ENCODE results near the gene GHITM. TPM values are rescaled to one million over a fixed set of nuclear protein-coding genes. Genes with fewer than 3 reads are reported as not detected.
"Not testable (repeated sequence)": the region's sequence is repeated elsewhere in the genome, so short reads cannot be mapped to it uniquely, and the experiment has no call there.

Gene GHITM
- total RNA-seq, 1 donor from 2014 or later, result 468 TPM

DNA sequence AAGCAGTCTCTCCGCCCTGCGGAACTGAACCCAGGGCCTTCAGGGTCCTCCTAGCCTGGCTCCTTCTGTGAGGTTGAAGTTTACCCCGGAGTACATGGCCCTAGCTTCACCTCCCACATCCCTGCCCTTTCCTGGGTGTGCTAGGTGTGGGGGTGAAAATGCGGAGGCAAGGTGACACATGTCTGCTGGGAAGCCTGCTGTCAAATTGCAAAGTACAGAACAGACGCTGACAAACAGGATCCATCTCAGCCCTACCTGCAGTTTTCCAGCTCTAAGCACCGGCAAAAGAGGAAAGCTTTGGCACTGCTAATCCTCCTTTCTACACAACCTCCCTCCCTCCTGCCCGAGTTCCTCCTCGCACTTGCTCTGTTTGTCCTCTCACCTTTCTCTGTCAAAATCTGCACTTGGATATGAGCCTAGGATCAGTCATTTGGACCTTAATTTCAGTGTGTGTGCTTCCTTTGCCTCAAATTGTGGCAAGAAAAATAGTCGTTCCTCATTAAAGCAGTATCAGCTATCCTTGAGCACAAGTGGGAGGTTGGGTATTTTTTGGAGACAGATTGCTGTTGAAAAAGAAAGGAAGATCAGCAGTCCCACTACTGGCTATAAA, 19.9 kb downstream of the GHITM start:
- TF ChIP-seq CTCF (IDR thresholded peaks at IDR 0.05; ENCODE audit: borderline replicate concordance), result no peak
- H3K4me3 ChIP-seq, result no peak overlapping the region
- DNase-seq, result no peak
- no peaks in the 10 kb centered on the region for H3K4me1 ChIP-seq
- no peaks in the 10 kb centered on the region for H3K9me3 ChIP-seq (replicated peaks)
- H3K36me3 ChIP-seq, result peaks cover 17% of the 10 kb centered on the region
- H3K27me3 ChIP-seq (ENCODE audit: low read depth), result peaks cover 37% of the 10 kb centered on the region
- H3K27ac ChIP-seq (replicated peaks), result no peak overlapping the region
- intact Hi-C loops (cut with micrococcal nuclease), result no loop called here

DNA sequence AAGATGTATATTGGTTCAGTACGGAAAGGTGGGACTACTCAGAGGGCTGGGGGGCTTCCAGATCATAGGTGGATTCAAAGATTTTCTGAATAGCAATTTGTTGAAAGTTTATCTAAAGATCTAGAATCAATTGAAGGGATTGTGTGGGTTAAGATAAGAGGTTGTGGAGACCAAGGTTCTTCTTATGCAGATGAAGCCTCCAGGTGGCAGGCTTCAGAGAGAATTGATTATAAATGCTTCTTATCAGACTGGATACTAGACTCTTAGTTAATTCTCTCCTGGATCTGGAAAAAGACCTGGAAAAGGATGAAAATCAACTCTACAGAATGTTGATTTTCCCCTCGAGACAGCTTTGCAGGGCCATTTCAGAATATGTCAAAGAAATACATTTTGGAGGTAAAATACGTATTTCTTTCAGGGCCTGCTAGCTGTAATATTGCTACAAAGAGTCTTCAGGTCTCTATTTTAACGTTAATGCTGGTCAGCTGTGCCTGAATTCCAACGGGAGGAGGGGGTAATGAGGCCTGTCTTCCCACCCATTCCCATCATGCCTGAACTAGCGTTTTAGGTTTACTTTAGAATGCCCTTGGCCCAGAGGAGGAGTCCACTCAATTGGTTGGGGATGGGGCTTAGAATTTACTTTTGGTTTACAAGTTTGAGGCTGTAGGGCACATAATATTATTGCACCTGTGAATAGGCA, 21.5 kb downstream of the GHITM start:
- Histone ChIP-seq H3K27ac (replicated peaks) (no peak overlapping the region), H3K4me1 (no peaks in the 10 kb centered on the region), H3K9me3 (replicated peaks) (no peaks in the 10 kb centered on the region), H3K4me3 (no peak overlapping the region), H3K27me3 (ENCODE audit: low read depth) (peaks cover 51% of the 10 kb centered on the region), H3K36me3 (peaks cover under 1% of the 10 kb centered on the region)
- intact Hi-C loops (cut with micrococcal nuclease), result no loop called here
- TF ChIP-seq CTCF (IDR thresholded peaks at IDR 0.05; ENCODE audit: borderline replicate concordance), result no peak
- no peak for DNase-seq

GRCh38 chr10:84163996-84164395, 24.7 kb downstream of the GHITM start:
- H3K27ac ChIP-seq (replicated peaks), result no peak overlapping the region
- no peaks in the 10 kb centered on the region for H3K4me1 ChIP-seq
- no peak for DNase-seq
- no peaks in the 10 kb centered on the region for H3K9me3 ChIP-seq (replicated peaks)
- H3K36me3 ChIP-seq, result no peaks in the 10 kb centered on the region
- peaks cover 56% of the 10 kb centered on the region for H3K27me3 ChIP-seq (ENCODE audit: low read depth)
- no peak for TF ChIP-seq CTCF (IDR thresholded peaks at IDR 0.05; ENCODE audit: borderline replicate concordance)
- intact Hi-C loops (cut with micrococcal nuclease), result no loop called here
- H3K4me3 ChIP-seq, result no peak overlapping the region

DNA sequence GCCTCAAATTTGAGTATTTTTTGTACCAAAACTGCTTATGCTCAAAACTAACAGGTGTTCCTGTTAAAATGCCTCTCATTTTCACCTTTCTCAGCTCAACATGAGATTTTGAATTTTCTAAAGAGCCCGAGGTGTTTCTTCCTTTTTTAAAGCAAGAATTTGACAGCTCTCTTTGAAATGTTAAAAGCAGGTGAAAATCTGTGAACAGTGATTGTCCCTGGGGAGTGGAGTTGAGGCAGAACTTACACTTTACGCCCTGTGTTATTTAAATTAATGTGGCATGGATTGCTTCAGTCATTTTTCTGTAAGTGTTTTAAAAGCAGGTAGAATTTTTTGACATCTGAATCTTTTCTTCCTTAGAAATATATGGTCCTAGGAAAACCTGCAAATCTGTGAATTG, 25.1 kb downstream of the GHITM start:
- Histone ChIP-seq H3K9me3 (replicated peaks) (no peaks in the 10 kb centered on the region), H3K4me3 (no peak overlapping the region), H3K27me3 (ENCODE audit: low read depth) (peaks cover 56% of the 10 kb centered on the region), H3K27ac (replicated peaks) (no peak overlapping the region), H3K4me1 (no peaks in the 10 kb centered on the region), H3K36me3 (no peaks in the 10 kb centered on the region)
- TF ChIP-seq CTCF (IDR thresholded peaks at IDR 0.05; ENCODE audit: borderline replicate concordance), result no peak
- DNase-seq, result no peak
- intact Hi-C loops (cut with micrococcal nuclease), result no loop called here

DNA sequence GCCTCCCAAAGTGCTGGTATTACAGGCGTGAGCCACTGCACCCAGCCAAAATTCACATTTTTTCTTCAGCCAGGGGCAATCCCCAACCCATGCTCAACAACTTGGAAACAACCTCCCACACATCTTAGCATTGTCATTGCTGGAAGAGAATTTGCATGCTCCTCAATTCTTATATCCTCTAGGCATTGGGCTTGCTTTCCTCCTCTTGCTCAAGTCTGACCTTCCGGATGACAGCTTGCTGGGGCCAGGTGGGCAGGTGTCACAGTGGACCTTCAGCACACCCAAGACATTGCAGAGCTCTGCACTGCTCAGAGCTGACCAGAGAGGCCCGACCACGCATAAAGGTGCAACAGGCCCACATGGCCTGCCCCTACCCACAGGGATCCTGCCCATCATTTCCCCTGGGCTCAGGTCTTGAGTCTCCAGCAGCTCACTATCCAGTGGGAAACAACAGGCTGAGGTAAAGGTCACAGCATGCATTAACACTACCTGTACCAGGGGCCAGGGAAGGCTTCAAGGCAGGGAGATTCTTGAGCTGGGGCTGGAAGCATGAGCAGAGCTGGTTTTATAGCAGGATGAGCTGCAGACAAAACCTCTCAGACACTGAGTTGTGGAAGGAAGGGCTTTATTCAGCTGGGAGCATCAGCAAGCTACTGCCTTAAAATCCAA, 27.4 kb downstream of the GHITM start:
- H3K4me3 ChIP-seq, result no peak overlapping the region
- intact Hi-C loops (cut with micrococcal nuclease), result no loop called here
- no peak for DNase-seq
- TF ChIP-seq CTCF (IDR thresholded peaks at IDR 0.05; ENCODE audit: borderline replicate concordance), result no peak
- no peaks in the 10 kb centered on the region for H3K4me1 ChIP-seq
- H3K27me3 ChIP-seq (ENCODE audit: low read depth), result peaks cover 43% of the 10 kb centered on the region
- H3K9me3 ChIP-seq (replicated peaks), result no peaks in the 10 kb centered on the region
- no peak overlapping the region for H3K27ac ChIP-seq (replicated peaks)
- no peaks in the 10 kb centered on the region for H3K36me3 ChIP-seq

- H3K4me1 ChIP-seq; DNase-seq; H3K9me3 ChIP-seq (replicated peaks); H3K27ac ChIP-seq (replicated peaks); H3K36me3 ChIP-seq; H3K4me3 ChIP-seq; intact Hi-C loops (cut with micrococcal nuclease): not testable (repeated sequence)
- H3K27me3 ChIP-seq (ENCODE audit: low read depth), result peaks cover 38% of the 10 kb centered on the region
Observed at GRCh38 chr10:84167289-84167653, 28.0 kb downstream of the GHITM start.

- H3K27me3 ChIP-seq (ENCODE audit: low read depth), result peaks cover 27% of the 10 kb centered on the region
- H3K4me3 ChIP-seq; H3K27ac ChIP-seq (replicated peaks); H3K4me1 ChIP-seq; DNase-seq; H3K9me3 ChIP-seq (replicated peaks); intact Hi-C loops (cut with micrococcal nuclease); H3K36me3 ChIP-seq: not testable (repeated sequence)
Observed at GRCh38 chr10:84168382-84168781, 29.1 kb downstream of the GHITM start.

- DNase-seq; intact Hi-C loops (cut with micrococcal nuclease); H3K27me3 ChIP-seq (ENCODE audit: low read depth); H3K4me1 ChIP-seq; H3K4me3 ChIP-seq; H3K36me3 ChIP-seq; H3K9me3 ChIP-seq (replicated peaks); H3K27ac ChIP-seq (replicated peaks): not testable (repeated sequence)
Observed at GRCh38 chr10:84171237-84171636, 31.9 kb downstream of the GHITM start.
